Stimulated activated CD4-positive, alpha-beta T cell treated with anti-CD3 and anti-CD28 coated beads, TNF-alpha, amount 100 ng/mL, for 24 hours (primary cell): ENCODE data around the gene MBNL1.
"Not testable (repeated sequence)": the region's sequence is repeated elsewhere in the genome, so short reads cannot be mapped to it uniquely, and the experiment has no call there.

Experiments used
- DNase-seq, 3 experiments: peaks; one replicate each; pipeline ENCODE4 v3.0.0-alpha.2; 2020; ENCODE audit warnings: low read depth in 3 of 3

Gene MBNL1

GRCh38 chr3:152400887-152401286, 132.2 kb downstream of the MBNL1 start:
- DNase-seq, result no peak

- DNase-seq, result no peak
These were observed 134.1 kb downstream of the MBNL1 start for GRCh38 chr3:152402695-152403451.

- no peak for DNase-seq
These were observed 134.9 kb downstream of the MBNL1 start for GRCh38 chr3:152403632-152404066.

GRCh38 chr3:152404976-152405375, 136.2 kb downstream of the MBNL1 start:
- DNase-seq, result no peak

- DNase-seq, result no peak
These were observed 137.4 kb downstream of the MBNL1 start for GRCh38 chr3:152405915-152406802.

- no peak for DNase-seq
These were observed 144.5 kb downstream of the MBNL1 start for GRCh38 chr3:152413240-152413639.

GRCh38 chr3:152416808-152417580, 148.3 kb downstream of the MBNL1 start:
- DNase-seq, result no peak

- DNase-seq, result peak in 1 of 3 experiments; percentile 11
These were observed 151.0 kb downstream of the MBNL1 start for GRCh38 chr3:152419748-152420147.

GRCh38 chr3:152421162-152421561, 152.4 kb downstream of the MBNL1 start:
- DNase-seq, result no peak

GRCh38 chr3:152426393-152426792, 157.7 kb downstream of the MBNL1 start:
- DNase-seq, result no peak

- DNase-seq, result no peak
These were observed 159.8 kb downstream of the MBNL1 start for GRCh38 chr3:152428577-152428976.

GRCh38 chr3:152430223-152431002, 161.7 kb downstream of the MBNL1 start:
- DNase-seq, result no peak

GRCh38 chr3:152434142-152434541, 165.4 kb downstream of the MBNL1 start:
- no peak for DNase-seq

GRCh38 chr3:152435210-152435609, 166.5 kb downstream of the MBNL1 start:
- not testable (repeated sequence) for DNase-seq

- no peak for DNase-seq
These were observed 168.2 kb downstream of the MBNL1 start for GRCh38 chr3:152436707-152437590.

- no peak for DNase-seq
These were observed 169.5 kb downstream of the MBNL1 start for GRCh38 chr3:152438181-152438580.

GRCh38 chr3:152438706-152439105, 170.0 kb downstream of the MBNL1 start:
- DNase-seq, result no peak

- DNase-seq, result not testable (repeated sequence)
These were observed 171.5 kb downstream of the MBNL1 start for GRCh38 chr3:152440243-152440642.

- DNase-seq, result no peak
These were observed 174.7 kb downstream of the MBNL1 start for GRCh38 chr3:152443212-152444023.
